Neuron (in vitro differentiated cells): ENCODE results near the gene SRXN1.

Experiments used
- H2AFZ ChIP-seq: one replicate; pipeline ENCODE4 v1.6.1; 2013; ENCODE audit warnings: low read depth, mild to moderate bottlenecking, inconsistent platforms, low read length, moderate library complexity
- H3K27me3 ChIP-seq: one replicate; pipeline ENCODE4 v1.6.1; 2013; ENCODE audit warnings: low read length; ENCODE audit not compliant: insufficient read depth
- H3K36me3 ChIP-seq: one replicate; pipeline ENCODE4 v1.6.1; 2013; ENCODE audit warnings: low read length; ENCODE audit not compliant: insufficient read depth
- H3K4me1 ChIP-seq: one replicate; pipeline ENCODE4 v1.6.1; 2013; ENCODE audit warnings: low read length; ENCODE audit not compliant: insufficient read depth
- H3K4me3 ChIP-seq: 2 replicates; pipeline ENCODE4 v1.5.1; 2013; ENCODE audit warnings: mild to moderate bottlenecking, low read length, moderate library complexity
- H3K9me3 ChIP-seq: one replicate; pipeline ENCODE4 v1.6.1; 2013; ENCODE audit warnings: low read length

SRXN1 gene

DNA sequence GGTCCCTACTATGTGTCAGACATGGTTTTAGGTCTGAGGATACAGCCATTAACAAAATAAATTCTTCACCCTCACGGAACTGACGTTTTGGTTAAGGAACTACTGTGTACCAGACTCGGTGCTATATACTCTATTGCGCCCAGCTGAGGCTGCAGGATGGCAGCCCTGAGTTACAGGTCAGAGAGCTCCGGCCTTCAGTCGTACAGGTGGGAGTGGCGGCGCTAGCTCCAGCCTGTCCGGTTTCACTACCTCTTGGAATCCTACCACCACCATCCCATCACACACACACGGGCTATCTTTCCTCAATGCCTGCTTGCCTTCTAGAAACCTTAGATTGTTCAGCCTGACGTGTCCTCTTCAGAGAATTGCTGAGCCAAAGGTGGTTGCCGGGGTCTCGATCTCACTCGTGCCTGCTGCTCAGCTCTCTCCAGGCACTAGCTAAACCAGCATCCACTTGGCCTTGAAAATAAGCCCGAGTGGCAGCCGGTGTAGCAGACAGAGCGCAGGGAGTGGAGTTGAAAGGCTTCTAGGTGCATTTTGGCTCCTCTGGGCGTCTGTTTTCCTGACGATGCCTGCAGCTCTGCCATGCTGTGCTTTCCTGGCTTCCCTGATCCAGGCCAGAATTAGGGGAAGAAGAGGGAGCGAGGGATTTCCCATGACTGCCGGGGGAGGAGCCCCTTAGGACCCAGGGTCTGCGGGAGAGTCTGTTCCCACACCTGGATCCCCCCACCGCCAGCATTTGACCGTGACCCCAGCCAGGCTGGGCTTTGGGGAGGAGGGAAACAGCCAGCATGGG is 41.8 kb downstream of the SRXN1 start:
- peaks cover 69% of the 10 kb centered on the region for H3K27me3 ChIP-seq
- H2AFZ ChIP-seq = no peak overlapping the region
- no peaks in the 10 kb centered on the region for H3K36me3 ChIP-seq
- H3K4me1 ChIP-seq = no peaks in the 10 kb centered on the region
- no peaks in the 10 kb centered on the region for H3K9me3 ChIP-seq
- no peak overlapping the region for H3K4me3 ChIP-seq

DNA sequence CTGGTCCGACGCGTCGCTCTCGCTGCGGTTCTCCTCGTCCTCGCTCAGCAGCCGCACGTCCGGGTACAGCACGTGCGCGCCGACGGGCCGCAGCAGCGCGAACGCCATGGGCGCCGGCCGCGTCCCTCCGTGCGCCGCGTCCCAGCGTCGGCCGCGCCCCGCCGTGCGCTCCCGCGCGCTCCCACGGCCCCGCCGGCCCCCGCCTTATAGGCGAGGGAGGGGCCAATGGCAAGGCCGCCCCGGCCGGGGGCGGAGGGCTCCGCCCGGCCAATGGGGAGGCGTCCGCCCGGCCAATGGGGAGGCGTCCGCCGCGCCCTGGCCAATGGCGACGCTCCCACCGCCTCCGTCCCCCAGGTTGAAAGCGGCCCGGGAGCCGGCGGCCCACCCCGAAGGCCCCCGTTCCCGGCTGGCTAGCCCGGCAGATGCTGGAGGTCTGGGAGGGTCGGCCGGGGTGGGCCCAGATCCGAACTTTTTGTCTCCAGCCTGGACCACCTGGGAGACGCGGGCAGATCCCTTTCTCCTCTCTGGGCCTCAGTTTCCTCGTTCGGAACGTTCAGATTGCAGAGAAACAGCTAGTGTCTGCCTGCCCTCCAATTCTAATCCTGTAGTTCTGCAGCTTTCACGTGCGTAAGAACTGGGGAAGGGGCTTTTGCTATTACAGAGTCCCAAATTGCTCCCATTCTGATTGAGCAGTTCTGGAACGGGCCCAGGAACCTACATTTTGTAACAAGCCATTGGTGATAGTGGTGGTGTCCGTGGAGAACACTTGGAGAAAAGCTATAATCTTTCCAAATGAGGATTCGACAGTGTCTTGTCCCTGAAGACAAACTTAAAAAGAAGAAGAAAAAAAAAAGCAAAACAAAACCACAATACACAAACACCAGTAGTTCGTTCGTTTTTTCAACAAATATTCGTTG is 42.6 kb downstream of the SRXN1 start, which contains the start of gene TCF15:
Gene TCF15, minus strand, starts transcription at position 180 of the 917 bp plus-strand sequence. Its CDS starts 72 bp downstream, at position 108.
- no peaks in the 10 kb centered on the region for H3K36me3 ChIP-seq
- no peaks in the 10 kb centered on the region for H3K4me1 ChIP-seq
- H3K9me3 ChIP-seq = no peaks in the 10 kb centered on the region
- no peak within 1 kb of the TSS for H2AFZ ChIP-seq
- peaks cover 71% of the 10 kb centered on the region for H3K27me3 ChIP-seq
- no peak within 1 kb of the TSS for H3K4me3 ChIP-seq

DNA sequence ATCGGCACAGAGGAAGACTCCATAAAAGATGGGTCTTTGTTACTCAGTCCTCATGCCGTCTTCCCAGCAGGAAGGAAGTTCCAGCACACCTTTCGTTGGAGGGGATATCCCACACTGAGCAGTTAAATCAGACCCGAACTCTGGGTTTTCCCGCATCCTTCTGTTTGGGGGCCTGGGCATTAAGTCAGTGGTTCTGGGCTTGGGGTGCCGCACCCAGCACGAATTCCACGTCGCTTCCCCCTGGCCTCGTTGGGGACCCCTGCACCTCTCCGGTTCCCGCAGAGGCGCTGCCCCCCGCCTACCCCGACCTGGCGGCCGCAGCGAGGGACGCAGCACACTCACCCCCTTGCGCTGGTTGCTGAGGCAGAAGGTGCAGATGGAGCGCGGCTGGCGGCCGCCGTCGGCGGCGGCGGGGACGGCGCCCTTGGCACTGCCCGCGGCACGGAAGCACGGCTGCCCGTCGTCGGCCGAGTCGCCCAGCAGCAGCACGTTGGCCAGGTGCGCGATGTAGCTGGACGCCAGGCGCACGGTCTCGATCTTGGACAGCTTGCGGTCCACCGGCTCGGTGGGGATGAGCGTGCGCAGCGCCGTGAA is 43.5 kb downstream of the SRXN1 start:
- no peak overlapping the region for H2AFZ ChIP-seq
- no peaks in the 10 kb centered on the region for H3K9me3 ChIP-seq
- H3K36me3 ChIP-seq = no peaks in the 10 kb centered on the region
- no peaks in the 10 kb centered on the region for H3K4me1 ChIP-seq
- H3K4me3 ChIP-seq = no peak overlapping the region
- H3K27me3 ChIP-seq = peaks cover 76% of the 10 kb centered on the region

DNA sequence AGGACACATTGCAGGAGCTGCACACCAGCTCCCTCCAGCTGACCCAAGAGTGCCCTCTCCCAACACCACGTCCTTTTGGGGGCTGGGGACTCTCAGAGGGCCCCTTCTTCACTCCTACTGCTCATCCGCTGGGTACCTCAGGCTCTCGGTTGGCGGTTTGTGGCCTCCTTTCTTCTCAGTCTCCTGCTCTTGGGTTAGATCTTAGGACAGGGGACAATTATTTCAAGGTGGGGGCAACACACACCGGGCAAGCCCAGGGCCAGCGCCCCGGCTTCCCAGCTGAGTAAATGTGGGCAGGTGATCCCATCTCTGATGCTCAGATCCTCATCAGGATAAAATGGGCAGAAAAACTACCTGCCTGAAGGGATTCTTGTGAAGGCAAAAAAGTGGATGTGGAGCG is 44.0 kb downstream of the SRXN1 start:
- Histone ChIP-seq H3K36me3 (no peaks in the 10 kb centered on the region), H2AFZ (no peak overlapping the region), H3K9me3 (no peaks in the 10 kb centered on the region), H3K27me3 (peaks cover 78% of the 10 kb centered on the region), H3K4me1 (peaks cover 2% of the 10 kb centered on the region), H3K4me3 (no peak overlapping the region)

DNA sequence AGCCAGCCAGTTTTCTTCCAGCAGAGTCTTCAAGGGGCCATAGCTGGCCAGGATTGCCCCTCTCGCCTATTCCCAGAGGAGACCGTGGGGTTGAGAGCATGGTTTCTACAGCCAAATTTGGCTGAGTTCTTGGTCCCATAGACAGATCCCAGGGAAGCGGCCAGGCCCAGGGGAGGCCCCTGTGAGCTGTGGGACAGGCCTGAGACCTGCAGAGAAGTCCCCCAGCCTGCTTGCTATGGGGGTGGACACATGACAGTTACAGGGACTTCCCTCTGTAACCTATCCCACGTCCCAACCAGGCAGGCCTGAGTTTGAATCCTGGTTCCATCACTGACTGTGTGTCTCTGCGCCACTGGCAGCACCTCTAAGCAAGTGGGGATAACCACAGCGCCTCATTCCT is 45.5 kb downstream of the SRXN1 start:
- Histone ChIP-seq H3K27me3 (peaks cover 71% of the 10 kb centered on the region), H3K36me3 (no peaks in the 10 kb centered on the region), H3K4me1 (peaks cover 2% of the 10 kb centered on the region), H2AFZ (no peak overlapping the region), H3K4me3 (no peak overlapping the region), H3K9me3 (no peaks in the 10 kb centered on the region)

DNA sequence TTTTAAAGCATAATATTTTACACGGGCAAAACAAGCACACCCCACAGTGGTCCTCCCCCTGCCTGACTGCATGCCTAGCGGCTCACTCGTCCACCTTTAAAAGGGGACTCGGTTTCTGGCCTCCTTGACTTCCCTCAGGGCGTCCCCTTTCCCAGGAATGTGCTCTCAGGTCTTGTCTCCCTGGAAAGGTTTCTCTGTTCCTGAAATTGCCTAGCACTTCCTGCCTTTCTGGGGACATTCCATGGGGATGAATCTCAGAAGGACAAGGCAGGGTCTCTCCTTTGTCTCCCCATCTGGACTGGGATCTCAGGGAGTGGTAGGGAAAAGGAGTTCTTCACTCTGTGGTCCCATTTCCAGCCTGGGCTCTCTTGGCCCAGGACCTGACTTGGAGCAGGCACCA is 47.8 kb downstream of the SRXN1 start:
- Histone ChIP-seq H3K9me3 (no peaks in the 10 kb centered on the region), H3K4me3 (no peak overlapping the region), H2AFZ (no peak overlapping the region), H3K36me3 (no peaks in the 10 kb centered on the region), H3K4me1 (peaks cover 2% of the 10 kb centered on the region), H3K27me3 (peaks cover 48% of the 10 kb centered on the region)

DNA sequence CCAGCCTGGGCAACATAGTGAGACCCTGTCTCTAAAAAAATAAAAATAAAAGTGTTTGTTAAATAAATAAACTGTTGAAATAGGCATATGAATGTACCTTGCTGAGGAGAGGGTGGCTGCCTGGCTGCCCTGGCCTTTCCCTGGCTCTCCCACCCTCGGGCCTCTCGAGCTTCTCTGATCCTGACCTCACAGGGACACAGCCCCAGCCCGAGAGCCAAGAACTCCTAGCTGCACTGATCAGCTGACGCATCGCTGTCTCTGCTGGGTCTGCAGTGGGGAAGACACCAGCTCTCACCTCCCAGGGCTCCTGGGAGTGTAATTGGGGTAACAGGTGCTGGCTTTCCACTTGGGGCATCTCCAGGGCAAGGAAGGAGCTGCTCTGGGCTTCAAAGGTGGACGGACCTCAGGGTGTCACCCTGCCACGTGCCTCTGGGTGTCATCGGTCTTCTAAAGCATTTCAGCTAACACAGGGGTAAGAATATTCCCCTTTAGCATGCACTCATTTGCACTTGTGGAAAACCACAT is 49.8 kb downstream of the SRXN1 start:
- Histone ChIP-seq H3K27me3 (peaks cover 29% of the 10 kb centered on the region), H3K9me3 (no peaks in the 10 kb centered on the region), H2AFZ (no peak overlapping the region), H3K4me3 (no peak overlapping the region), H3K4me1 (peaks cover 2% of the 10 kb centered on the region), H3K36me3 (no peaks in the 10 kb centered on the region)

DNA sequence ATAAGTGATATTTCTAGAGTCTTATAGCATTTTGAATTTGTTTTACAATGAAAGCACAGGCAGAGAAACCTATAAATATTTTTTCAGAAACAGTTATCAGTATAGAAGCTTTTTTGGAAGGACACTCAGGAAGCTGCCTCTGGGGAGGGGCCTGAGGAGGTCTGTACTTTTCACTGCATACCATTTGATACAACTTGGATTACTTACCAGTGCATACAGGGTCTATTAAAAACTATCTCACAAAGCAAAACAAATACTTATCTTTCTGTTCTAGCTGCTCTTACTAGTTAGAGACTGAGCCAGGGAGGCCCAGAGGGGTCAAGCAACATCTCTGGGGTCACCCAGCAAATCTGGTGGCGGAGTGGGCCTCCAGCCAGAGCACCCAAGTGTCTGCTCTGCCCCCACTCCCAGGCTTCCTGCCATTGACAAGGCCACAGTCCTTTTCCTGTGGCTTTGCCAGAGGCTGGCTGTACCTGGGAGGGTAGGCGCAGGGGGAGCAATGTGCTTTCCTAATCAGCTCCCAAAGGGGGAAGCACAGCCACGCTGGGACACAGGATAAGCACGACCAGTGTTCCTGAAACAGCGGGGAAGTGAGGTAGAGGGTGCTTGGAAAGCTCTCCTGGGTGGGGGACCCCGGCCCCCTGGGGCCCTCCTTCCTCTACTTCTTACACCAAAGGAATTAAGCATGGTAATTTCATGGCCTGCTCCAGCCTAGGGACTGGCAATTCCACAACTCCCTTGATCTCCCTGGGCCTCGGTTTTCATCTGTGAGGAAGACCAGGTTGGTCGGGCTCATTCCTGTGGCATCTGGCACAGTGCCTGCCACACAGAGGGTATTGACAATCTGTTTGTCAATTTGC is 50.7 kb downstream of the SRXN1 start:
- Histone ChIP-seq H2AFZ (no peak overlapping the region), H3K9me3 (no peaks in the 10 kb centered on the region), H3K4me3 (no peak overlapping the region), H3K36me3 (no peaks in the 10 kb centered on the region), H3K27me3 (peaks cover 21% of the 10 kb centered on the region), H3K4me1 (peaks cover 2% of the 10 kb centered on the region)

DNA sequence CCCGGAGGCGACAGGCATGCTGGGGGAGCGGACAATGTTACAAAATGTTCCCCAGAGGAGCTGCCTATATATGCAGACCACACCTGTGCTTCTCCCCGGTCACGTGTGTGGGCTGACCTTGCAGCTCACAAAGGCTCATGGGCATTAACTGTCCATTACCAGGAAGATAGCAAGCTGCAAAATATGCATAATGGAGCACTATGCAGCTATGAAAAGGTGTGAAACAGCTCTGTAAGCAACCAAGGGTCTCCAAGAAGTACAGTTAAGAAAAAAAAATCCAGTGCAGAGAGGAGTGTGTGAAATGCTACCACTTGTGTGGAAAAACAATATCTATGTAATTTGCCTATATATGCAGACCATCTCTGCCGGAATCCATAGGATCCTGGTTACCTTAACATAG is 52.3 kb downstream of the SRXN1 start:
- H2AFZ ChIP-seq = no peak overlapping the region
- H3K4me3 ChIP-seq = no peak overlapping the region
- no peaks in the 10 kb centered on the region for H3K36me3 ChIP-seq
- H3K4me1 ChIP-seq = peaks cover 2% of the 10 kb centered on the region
- H3K9me3 ChIP-seq = no peaks in the 10 kb centered on the region
- H3K27me3 ChIP-seq = peaks cover 17% of the 10 kb centered on the region

DNA sequence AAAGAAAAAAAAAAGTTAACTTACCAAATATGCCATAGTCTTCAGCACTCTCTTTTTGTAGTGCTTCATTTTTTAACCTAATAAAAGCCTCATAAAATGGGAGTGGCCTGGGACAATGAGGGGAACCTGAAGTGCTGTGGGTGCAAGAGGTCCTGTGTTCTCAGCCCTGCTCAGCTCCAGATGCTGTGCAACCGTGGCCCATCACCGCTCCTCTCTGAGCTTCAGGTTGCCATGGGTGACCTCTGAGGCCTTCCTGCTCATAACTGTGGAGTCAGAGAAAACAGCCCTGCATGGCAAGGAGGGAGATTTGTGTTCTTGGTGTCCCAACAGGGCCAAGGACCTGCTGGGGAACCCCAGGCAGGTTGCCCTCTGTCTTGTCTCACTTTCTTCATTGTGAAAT is 52.9 kb downstream of the SRXN1 start:
- Histone ChIP-seq H3K4me1 (peaks cover 2% of the 10 kb centered on the region), H3K4me3 (no peak overlapping the region), H3K36me3 (no peaks in the 10 kb centered on the region), H3K27me3 (peaks cover 13% of the 10 kb centered on the region), H2AFZ (no peak overlapping the region), H3K9me3 (no peaks in the 10 kb centered on the region)

DNA sequence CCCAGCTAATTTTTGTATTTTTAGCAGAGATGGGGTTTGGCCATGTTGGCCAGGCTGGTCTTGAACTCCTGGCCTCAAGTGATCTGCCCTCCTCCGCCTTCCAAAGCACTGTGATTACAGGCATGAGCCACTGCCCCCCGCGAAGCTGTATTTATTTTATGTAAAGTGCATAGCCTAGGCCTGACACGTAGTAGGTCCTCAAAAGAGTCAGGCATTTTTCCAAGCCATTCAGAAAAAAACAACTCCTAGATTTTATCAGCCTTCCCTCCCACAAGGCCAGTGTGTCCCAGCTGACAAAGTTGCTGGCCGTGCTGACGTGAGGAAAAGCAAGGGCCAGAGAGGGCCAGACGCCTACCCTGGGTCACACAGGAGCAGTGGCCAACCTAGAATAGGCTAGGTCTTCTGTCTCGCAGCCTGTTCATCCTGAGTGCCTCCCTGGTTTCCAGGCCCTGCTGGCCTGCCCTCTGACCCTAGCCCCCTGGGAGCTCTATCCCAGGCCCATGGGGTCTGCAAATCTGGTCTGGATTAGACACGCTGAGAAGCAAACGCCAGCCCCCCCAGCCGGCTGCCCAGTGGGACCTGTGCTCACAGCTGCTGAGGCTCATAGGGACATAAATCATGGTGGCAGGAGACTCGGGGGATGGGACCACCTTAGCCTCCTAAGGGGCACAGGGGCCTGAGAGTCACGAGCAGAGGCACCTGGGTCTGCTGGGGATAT is 54.7 kb downstream of the SRXN1 start:
- Histone ChIP-seq H2AFZ (no peak overlapping the region), H3K9me3 (no peaks in the 10 kb centered on the region), H3K4me1 (no peaks in the 10 kb centered on the region), H3K36me3 (no peaks in the 10 kb centered on the region), H3K27me3 (peaks cover 5% of the 10 kb centered on the region), H3K4me3 (no peak overlapping the region)

DNA sequence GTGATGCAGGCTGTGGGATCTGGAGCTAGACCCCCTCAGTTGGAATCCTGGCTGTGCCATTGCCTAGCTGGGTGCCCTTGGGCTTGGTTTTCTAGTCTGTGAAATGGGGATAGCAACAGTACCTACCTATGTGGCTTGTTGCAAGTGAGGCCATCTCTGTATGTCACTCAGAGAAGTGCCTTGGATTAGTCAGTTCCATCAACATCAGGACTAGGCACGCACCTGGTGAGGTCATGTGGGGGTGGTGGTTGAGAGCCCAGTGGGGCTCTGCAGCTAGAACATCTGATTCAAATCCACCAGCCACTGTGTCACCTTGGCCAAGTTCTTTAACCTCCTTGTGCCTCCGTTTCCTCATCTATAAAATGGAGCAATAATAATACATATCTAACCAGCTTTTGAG is 55.4 kb downstream of the SRXN1 start:
- Histone ChIP-seq H3K27me3 (peaks cover 2% of the 10 kb centered on the region), H3K4me3 (no peak overlapping the region), H3K9me3 (no peaks in the 10 kb centered on the region)

More for the DNA sequence above, 55.4 kb downstream of the SRXN1 start:
- no peaks in the 10 kb centered on the region for H3K4me1 ChIP-seq
- H2AFZ ChIP-seq = no peak overlapping the region
- no peaks in the 10 kb centered on the region for H3K36me3 ChIP-seq
